Gastroesophageal sphincter (tissue), 3 donors: ENCODE results near the gene DOCK9.

Experiments
- CTCF ChIP-seq, 4 experiments: fragments of 200-600 bp in 2 of 4; fragments of 450-650 bp in 2 of 4; sonication (generic) in 1 of 4; IDR thresholded peaks; one replicate each; pipeline ENCODE4 v1.5.1; 2017 to 2019; ENCODE audit warnings: antibody characterized with exemption in 4 of 4, mild to moderate bottlenecking in 2 of 4, moderate library complexity in 2 of 4
- EP300 ChIP-seq: sonication (generic); formaldehyde crosslinking; IDR thresholded peaks from one replicate; pipeline ENCODE4 v1.6.1; 2017; ENCODE audit warnings: antibody characterized with exemption, mild to moderate bottlenecking
- POLR2A ChIP-seq, 2 donors: fragments of 450-650 bp; IDR thresholded peaks; one replicate each; pipeline ENCODE4 v1.6.1; 2017; ENCODE audit warnings: antibody characterized with exemption in 2 of 2, mild to moderate bottlenecking in 2 of 2, moderate library complexity in 1 of 2

- no peak for TF ChIP-seq CTCF (IDR thresholded peaks at IDR 0.05)
- no peak for TF ChIP-seq POLR2A (IDR thresholded peaks at IDR 0.05)
- TF ChIP-seq EP300, result no peak
Observed at GRCh38 chr13:98877936-98878335, 99.9 kb downstream of the DOCK9 start.
